Mucosa of descending colon (tissue), 3 donors: Measurements from ENCODE around the gene AGTRAP. TPM values are rescaled to one million over a fixed set of nuclear protein-coding genes. Genes with fewer than 3 reads are reported as not detected.
A peak's percentile ranks its signal among the peaks of the same experiment; 100 is the strongest.

Experiments used
- ATAC-seq: fragments of 200-7000 bp; cut with Tn5 transposase; one replicate; pipeline ENCODE4 v1.9.1; 2020; ENCODE audit warnings: mild to moderate bottlenecking, moderate library complexity
- DNase-seq, 3 donors: peaks; one replicate each; pipeline ENCODE4 v3.0.0-alpha.2; 2020
- H3K36me3 ChIP-seq: fragments of 200-600 bp; one replicate; pipeline ENCODE4 v1.8.0; 2021; ENCODE audit warnings: low read depth, mild to moderate bottlenecking
- H3K4me1 ChIP-seq: fragments of 200-600 bp; one replicate; pipeline ENCODE4 v1.8.0; 2021; ENCODE audit warnings: low read depth, mild to moderate bottlenecking
- H3K4me3 ChIP-seq: fragments of 200-600 bp; one replicate; pipeline ENCODE4 v1.8.0; 2021; ENCODE audit warnings: mild to moderate bottlenecking
- H3K9me3 ChIP-seq: fragments of 200-600 bp; one replicate; pipeline ENCODE4 v1.8.0; 2021; ENCODE audit warnings: mild to moderate bottlenecking
- intact Hi-C, 2 donors: fragments of 100-400 bp; cut with DNase I in 1 of 2; cut with micrococcal nuclease in 1 of 2; formaldehyde crosslinking; loops; one replicate each; pipeline versions ENCODE4 v1.11.0 to v1.11.1; 2022; cut with DNase I, micrococcal nuclease
- long read RNA-seq, 2 donors: library from polyadenylated mRNA; unstranded; transcript quantifications; one replicate each; pipeline ENCODE4 v2.0.0, GENCODE V29; 2019 to 2021
- total RNA-seq, 3 donors: library from RNA; stranded (reverse); fragmentation: NEBNext Ultra II Directional in 2 of 3; extraction: Animal tissue kit (Norgen Biotek cat#: 25700) in 2 of 3; gene quantifications; one replicate each; pipeline versions ENCODE4 v1.2.1 to v1.2.4, GENCODE V29; 2021 to 2023
- TF ChIP-seq, protein P1 (sequence below): fragments of 200-600 bp; IDR thresholded peaks from one replicate; pipeline ENCODE4 v1.8.0; 2022; ENCODE audit warnings: antibody characterized with exemption, mild to moderate bottlenecking
- donor health status: DM: no; HTN: no; CAD: no; lungs with moderate emphysema.
- donor health status: DM: no; HTN: no; CAD: no.
- donor health status: DM: no; HTN: yes; CAD: no.

AGTRAP gene, protein sequence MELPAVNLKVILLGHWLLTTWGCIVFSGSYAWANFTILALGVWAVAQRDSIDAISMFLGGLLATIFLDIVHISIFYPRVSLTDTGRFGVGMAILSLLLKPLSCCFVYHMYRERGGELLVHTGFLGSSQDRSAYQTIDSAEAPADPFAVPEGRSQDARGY
- 10 to 100 TPM; 11.8 to 23.4 (median 22.6) TPM for total RNA-seq
- long read RNA-seq, donor 1, transcript AGTRAP-201 (5 exons, 1,107 nt): major isoform, 32 of 45 reads
- long read RNA-seq, donor 1, partial matches to known transcripts: 2 of 45 reads
- long read RNA-seq, donor 1, other reads (novel, unspliced or antisense): 7 of 45 reads
- long read RNA-seq, donor 2, transcript AGTRAP-201 (5 exons, 1,107 nt): major isoform, 16 of 30 reads
- long read RNA-seq, donor 2, transcript AGTRAP-203 (5 exons, 1,100 nt): minor isoform, 7 of 30 reads
- long read RNA-seq, donor 2, partial matches to known transcripts: 0 of 30 reads
- long read RNA-seq, donor 2, other reads (novel, unspliced or antisense): 4 of 30 reads

DNA sequence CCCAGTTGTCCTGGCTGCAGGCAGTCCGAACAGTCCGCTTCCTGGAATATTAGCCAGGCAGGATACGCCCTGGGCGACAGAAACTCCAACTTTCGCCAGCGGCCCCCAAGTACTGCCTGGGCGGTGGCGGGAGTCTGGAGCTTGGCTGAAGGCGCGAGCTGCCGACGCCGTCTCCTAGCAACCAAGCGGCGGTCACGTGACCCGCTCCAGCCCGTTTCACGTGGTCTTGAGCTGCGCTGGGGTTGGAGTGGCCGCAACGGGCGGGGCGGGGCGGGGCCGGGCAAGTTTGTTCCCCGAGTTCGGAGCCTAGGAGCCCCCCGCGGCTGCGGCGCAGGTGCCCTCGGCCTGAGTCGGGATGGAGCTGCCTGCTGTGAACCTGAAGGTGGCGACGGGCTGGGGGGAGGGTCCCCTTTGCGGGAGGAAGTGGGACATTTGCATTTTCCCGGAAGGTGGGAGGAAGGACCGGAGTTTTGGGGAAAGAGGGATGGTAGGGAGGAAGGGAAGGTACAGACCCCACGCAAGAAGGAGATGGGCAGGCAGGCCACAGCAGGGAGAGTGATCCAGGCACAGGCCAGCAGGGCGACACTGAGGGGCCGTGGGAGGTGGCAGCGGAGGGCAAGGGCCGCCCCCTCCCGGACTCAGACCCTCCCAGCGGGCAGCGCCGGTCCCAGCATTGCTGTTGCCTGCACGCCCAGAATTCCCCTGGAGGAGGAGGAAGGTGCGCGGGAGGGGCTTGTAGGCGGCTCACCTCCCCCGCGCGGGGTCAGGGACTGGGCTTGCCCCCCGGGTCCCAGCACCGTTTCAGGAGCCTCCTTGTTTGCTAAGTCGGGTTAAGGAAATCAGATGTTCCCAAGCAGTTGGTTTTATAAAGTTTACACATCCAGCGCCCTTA lies at the start of gene AGTRAP:
Gene AGTRAP, plus strand, starts transcription at position 283 of the 892 bp plus-strand sequence. Its CDS starts 73 bp downstream, at position 356.
- intact Hi-C loops: no loop called here
- H3K4me3 ChIP-seq: peak within 1 kb of the TSS; percentile 56
- no peaks in the 10 kb centered on the region for H3K36me3 ChIP-seq
- ATAC-seq (peak; percentile 91), DNase-seq (peak; percentile 95 to 98 (median 97))
- no peaks in the 10 kb centered on the region for H3K9me3 ChIP-seq
- TF ChIP-seq, protein P1, sequence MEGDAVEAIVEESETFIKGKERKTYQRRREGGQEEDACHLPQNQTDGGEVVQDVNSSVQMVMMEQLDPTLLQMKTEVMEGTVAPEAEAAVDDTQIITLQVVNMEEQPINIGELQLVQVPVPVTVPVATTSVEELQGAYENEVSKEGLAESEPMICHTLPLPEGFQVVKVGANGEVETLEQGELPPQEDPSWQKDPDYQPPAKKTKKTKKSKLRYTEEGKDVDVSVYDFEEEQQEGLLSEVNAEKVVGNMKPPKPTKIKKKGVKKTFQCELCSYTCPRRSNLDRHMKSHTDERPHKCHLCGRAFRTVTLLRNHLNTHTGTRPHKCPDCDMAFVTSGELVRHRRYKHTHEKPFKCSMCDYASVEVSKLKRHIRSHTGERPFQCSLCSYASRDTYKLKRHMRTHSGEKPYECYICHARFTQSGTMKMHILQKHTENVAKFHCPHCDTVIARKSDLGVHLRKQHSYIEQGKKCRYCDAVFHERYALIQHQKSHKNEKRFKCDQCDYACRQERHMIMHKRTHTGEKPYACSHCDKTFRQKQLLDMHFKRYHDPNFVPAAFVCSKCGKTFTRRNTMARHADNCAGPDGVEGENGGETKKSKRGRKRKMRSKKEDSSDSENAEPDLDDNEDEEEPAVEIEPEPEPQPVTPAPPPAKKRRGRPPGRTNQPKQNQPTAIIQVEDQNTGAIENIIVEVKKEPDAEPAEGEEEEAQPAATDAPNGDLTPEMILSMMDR: no peak
- peaks cover 21% of the 10 kb centered on the region for H3K4me1 ChIP-seq

DNA sequence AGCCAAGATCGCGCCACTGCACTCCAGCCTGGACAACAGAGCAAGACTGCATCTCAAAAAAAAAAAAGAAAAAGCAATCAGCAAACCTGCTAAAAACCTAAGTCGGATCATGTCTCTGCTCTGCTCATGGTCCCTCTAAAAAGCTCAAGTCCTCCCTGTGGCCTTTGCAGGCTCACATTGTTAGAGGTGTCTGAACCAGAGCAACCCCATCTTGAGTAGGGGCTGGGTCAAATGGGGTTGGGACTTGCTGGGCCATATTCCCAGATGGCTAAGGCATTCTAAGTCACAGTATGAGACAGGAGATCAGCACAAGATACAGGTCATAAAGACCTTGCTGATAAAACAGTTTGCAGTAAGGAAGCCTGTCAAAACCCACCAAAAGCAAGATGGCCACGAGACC lies 47.4 kb upstream of the AGTRAP start:
- intact Hi-C loops: no loop called here
- peaks cover 14% of the 10 kb centered on the region for H3K4me1 ChIP-seq

DNA sequence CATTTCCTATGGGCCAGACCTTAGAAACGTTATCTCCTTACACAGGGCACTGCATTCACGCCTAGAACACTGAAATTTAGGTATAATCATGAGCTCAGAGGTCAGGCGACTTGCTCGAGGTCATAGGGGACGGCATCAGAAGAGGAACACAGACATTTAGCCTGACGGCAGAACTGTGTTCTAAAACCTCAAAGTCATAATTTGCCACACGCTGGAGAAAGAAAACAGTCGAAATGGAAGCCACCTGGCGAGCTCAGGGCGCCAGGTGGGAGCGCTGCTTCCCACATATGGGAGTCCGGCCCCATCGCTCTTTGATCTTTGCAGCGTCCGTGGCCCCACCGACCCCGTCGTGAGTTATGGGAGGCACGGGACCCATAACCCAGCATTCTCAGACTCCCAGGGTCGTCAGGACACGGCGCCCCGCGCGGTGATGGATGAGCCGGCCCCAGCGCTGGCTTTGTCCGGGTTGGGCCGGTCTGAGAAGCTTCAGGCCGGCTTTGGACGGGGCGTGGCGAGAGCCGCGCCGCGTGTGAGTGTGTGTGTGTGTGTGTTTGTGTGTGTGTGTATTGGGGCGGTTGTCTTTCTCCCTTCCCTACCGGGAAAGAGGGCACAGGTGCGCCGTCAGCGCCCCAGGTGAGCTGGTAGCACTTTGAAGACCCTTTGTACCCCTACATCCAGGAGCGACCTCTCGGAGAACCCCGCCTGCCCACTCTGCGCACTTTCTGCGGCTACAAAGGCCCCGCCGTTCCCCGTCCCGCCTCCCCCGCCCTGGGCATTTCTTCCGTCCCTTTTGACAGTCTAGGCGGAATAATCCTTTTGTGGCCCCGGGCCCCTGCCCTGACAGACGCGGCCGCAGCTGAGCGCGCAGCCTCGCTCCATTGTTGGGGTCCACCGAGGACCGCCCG lies 45.3 kb upstream of the AGTRAP start:
- Histone ChIP-seq H3K4me1 (peaks cover 14% of the 10 kb centered on the region), H3K36me3 (no peaks in the 10 kb centered on the region), H3K9me3 (no peaks in the 10 kb centered on the region), H3K4me3 (no peak overlapping the region)
- intact Hi-C loops: no loop called here
- ATAC-seq (peak; percentile 58), DNase-seq (no peak)
- TF ChIP-seq, protein P1: no peak

More for the DNA sequence above, 47.4 kb upstream of the AGTRAP start:
- no peaks in the 10 kb centered on the region for H3K36me3 ChIP-seq
- no peak overlapping the region for H3K4me3 ChIP-seq
- H3K9me3 ChIP-seq: no peaks in the 10 kb centered on the region
- DNase-seq (no peak), ATAC-seq (no peak)
- TF ChIP-seq, protein P1: no peak

DNA sequence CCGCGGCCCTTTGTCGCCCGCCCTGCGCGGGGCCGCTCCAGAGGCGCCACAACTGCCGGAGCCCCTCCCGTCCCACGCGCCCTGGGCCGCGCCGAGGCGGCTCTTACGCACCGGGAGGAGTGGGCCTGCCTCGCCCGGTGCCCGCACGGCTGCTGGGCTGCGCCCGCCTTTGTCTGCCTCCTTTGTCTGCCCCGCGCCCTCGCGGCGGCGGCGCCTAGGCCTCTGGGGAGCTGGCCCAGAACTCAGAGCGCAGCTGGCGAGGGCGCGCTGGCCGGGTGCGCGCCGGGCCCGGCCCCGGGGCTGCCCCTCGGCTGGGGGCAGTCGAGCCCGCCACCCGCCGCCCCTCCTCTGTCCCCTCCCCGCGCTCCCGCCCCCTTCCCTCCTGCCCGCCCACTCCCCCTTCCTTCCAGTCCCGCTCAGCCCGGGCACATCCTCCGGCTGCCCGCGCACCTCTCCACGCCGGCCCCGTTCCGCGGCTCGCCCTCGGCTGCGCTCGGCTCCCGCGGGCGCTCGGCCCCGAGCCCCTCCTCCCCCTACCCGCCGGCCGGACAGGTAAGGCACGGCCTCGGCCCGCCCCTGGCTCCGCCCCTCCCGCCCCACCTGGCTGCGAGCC lies 44.5 kb upstream of the AGTRAP start, which contains the start of gene DRAXIN:
Gene DRAXIN, plus strand, starts transcription at position 409 of the 613 bp plus-strand sequence. CDS start 14,549 bp downstream, outside the sequence.
- Histone ChIP-seq H3K36me3 (no peaks in the 10 kb centered on the region), H3K4me1 (peaks cover 14% of the 10 kb centered on the region), H3K4me3 (no peak within 1 kb of the TSS), H3K9me3 (no peaks in the 10 kb centered on the region)
- DNase-seq (no peak), ATAC-seq (peak; percentile 43)
- intact Hi-C loops: no loop called here
- TF ChIP-seq, protein P1: no peak
